Activated T-helper 9 cell treated with anti-CD3 and anti-CD28 coated beads, Interleukin-2, amount 50 U/mL, for 16 hours (primary cell): Measurements from ENCODE around the gene PNRC2.
A peak's percentile ranks its signal among the peaks of the same experiment; 100 is the strongest.

ENCODE experiments used
- DNase-seq: peaks from one replicate; pipeline ENCODE4 v3.0.0-alpha.2; 2020; ENCODE audit warnings: low read depth

PNRC2 gene, protein sequence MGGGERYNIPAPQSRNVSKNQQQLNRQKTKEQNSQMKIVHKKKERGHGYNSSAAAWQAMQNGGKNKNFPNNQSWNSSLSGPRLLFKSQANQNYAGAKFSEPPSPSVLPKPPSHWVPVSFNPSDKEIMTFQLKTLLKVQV

DNA sequence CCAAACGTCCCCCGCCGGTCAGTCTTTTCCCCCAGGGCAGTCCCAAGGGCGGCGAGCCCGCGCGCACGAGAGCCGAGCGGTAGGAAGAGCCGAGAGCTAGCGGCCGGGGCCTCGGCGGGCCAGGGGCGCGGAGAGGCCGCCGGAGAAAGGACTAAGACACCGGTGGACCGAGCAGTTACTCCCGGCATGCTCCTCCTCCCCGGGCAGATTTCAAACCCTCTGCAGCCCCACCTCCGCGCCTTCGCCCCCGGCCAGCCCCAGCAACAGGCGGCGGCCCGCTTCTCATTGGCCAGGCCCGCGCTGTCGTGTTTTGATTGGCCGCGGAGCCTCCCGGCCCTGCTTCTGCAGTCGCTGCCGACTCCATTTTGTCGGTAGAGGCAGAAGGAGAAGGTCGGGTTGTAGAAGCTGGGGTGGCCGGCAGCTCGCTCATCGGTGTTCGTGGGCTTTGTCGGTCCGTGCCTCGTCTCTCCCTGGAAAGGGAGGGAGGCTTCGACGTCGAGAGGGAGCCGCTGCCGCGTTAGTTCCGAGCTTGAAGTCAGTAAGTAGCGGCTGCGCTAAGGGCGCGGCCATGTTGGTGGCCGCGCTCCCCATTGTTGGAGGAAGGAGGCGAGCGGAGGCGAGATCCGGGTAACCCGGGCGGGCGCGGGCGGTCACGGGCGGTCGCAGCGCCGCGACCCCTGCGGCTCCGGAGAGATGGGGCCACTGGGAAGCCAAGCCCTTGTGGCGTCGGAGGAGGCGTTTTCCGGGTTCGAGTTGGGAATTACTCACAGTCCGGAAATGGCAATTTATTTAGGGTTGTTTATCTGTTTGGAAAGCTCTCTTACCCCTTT lies at the start of gene PNRC2:
TSS of gene PNRC2 (plus strand) at position 368 of the 830 bp plus-strand sequence. CDS start 1,630 bp downstream, outside the sequence.
- peak; percentile 94 for DNase-seq

DNA sequence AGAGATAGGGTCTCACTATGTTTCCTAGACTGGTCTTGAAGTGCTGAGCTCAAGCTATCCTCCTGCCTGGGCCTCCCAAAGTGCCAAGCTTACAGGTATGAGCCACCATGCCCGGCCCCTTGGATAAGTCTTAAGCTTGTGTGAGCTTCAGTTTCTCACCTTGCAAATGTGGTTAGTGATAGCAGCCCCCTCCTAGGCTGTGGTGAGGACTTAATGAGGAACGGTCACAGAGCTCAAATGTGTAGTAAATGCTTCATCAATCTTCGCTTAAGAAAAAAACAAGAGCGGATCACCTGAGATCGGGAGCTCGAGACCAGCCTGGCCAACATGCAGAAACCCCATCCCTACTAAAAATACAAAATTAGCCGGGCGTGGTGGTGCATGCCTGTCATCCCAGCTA lies 49.5 kb upstream of the PNRC2 start:
- no peak for DNase-seq

- no peak for DNase-seq
Observed at GRCh38 chr1:23910553-23911246, 48.9 kb upstream of the PNRC2 start.

- no peak for DNase-seq
Observed at GRCh38 chr1:23911921-23912320, 47.7 kb upstream of the PNRC2 start.

GRCh38 chr1:23913212-23913880 lies 46.3 kb upstream of the PNRC2 start, which contains the start of gene CNR2:
TSS of gene CNR2 (minus strand) at chr1:23913362. CDS start at chr1:23875617, 37,745 bp downstream.
- DNase-seq, result no peak

DNA sequence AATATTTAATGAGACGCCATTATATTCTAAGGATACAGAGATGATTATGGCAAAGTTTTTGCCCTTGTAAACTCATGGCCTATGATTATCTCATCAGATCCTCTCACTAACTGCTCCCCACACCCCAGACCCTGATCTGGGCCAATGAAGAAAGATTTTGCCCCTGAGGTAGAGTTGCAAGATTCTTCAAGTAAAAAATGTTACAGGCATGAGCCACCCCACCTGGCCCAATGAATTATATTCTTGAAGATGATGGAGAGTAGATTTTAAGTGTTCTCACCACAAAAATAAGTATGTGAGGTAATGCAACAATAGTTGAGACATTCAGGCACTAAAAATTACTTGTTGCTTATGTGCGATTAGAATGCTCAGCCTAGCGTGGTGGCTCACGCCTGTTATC lies 44.7 kb upstream of the PNRC2 start:
- no peak for DNase-seq

DNA sequence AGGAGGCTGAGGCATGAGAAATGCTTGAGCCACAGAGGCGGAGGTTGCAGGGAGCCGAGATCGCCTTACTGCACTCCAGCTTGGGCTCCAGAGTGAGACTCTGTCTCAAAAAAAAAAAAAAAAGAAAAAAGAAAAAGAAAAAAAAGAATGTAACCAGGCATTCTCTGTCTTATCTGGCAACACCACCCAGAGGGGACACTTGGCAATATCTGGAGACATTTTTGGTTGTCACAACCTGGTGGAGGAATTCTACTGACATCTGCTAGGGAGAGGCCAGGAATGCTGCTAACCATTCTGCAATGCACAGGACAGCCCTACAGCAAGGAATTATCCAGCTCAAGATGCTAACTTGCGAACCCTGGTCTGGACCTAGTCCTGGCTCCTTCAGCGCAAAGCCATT lies 44.2 kb upstream of the PNRC2 start:
- no peak for DNase-seq

DNA sequence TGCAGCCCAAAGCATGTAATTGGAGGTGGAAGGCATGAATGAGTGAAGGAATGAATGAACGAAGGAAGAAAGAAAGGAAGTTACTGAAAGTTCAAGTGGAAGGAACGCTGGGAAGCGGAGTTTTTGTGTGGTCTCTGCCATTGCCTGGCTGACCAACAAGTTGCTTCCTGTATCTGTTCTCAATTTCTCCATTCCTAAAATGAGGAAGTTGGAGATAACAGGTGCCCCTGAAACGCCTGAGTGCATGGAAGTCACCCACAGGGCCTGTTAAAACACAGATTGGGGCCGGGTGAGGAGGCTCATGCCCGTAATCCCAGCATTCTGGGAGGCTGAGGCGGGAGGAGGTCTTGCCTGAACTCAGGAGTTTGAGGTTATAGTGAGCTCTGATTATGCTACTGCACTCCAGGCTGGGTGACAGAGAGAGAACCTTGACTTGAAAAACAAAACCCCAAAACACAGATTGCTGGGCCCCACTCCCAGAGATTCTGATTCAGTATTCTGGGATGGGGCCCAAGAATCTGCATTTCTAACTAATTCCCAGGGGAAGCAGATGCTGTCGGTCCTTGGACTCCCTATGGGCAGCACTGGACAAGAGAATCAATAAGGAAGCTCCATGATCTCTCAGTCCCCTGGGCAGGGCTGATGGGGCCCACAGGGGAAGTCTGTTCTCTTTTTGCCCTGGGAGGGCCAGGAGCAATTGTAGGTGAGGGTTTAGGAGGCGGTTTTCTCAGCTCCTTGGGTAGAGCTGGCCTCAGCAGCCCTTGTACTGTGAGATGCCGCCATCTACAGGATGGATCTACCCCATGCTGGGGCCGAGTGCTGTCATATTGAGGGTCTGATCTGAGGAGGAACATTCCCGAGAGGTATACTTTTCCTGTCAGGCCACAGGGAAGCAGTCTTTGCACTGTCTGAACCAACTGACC lies 43.2 kb upstream of the PNRC2 start:
- DNase-seq, result no peak

DNA sequence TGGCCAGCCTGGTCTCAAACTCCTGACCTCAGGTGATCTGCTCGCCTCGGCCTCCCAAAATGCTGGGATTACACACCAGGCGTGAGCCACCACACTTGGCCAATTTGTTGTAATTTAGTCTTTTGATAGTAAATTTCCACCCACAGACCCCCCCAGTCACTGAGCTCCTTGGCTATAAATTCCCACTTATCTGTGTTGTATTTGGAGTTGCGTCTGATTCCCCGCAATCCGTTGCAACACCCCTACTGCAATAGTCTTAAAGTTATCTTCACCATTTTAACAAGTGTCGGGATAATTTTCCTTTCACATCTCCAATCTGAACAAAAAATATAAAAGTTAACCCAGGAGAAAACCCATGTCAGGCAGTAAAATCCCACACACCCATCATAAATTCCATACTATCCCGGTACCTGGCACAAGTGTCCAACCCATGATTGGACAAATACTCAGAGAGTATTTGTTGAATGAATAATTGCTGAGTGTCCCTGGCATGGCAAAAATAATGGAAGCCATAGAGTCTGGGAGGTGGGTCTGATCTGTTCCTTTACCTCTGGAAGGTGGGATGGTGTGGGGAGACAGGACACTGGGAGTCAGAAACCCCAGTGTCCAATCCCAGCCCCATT lies 37.2 kb upstream of the PNRC2 start:
- no peak for DNase-seq

DNA sequence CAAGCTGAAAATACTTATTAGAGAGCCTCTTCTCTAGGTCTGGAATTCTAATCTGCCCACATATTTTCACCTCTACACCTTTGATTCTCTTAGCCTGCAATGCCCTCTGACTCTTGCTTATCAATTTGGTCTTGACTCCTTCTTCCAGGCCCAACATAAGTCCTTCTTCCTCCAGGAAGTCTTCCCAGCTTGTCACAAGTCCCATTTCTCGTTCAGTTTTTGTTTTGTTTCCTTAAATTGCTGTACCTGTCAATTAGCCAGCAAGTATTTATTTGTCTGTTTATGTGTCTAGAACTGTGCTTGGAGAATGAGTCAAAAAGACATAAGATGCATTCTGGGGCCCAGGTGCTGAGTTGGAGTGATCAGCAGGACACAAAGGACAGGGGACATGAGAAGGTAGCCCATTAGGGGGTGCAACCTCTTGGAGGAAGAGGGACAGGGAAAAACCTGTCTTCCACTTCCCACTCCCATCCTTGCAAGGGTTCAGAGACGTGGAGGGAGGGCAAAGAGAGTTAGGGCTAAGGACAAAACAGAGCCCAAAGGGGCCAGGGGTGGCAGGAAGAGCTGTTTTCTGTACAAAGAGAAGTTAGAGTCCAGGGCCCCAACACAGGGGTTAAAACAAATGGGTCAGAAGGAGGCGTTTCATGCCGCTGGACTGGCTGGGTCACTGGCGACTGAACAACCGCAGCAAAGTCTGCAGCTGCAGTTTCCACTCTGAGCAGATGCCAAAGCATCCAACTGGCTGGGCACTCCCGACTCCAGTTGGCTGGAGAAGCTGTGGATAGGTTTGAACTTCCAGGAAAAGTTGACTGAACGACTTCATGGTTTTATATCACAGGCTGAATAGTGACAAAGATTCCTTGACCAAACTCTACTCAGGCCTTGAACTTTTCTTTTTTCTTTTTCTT lies 35.8 kb upstream of the PNRC2 start:
- no peak for DNase-seq

GRCh38 chr1:23924601-23925000 lies 35.0 kb upstream of the PNRC2 start:
- DNase-seq, result no peak

- DNase-seq, result no peak
Observed at GRCh38 chr1:23925279-23925678, 34.3 kb upstream of the PNRC2 start.

DNA sequence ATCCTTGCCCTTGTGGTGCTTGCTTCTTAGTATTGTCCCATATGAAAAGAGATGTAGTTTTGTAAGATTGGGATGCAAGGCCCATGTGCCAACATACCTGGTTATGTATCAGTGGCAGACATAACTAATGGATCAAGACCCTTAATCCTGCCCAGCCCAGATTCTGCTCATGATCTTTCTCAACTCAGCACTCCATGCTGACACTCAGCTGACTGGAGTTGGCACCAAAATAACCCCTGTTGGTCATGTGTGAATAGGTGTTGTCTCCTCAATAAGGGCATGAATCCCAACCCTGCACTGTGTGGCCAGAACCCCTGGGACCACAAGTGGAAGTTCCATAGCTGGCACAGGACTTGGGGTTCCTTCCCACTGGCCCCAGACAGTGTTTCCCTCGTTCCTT lies 32.5 kb upstream of the PNRC2 start:
- no peak for DNase-seq

DNA sequence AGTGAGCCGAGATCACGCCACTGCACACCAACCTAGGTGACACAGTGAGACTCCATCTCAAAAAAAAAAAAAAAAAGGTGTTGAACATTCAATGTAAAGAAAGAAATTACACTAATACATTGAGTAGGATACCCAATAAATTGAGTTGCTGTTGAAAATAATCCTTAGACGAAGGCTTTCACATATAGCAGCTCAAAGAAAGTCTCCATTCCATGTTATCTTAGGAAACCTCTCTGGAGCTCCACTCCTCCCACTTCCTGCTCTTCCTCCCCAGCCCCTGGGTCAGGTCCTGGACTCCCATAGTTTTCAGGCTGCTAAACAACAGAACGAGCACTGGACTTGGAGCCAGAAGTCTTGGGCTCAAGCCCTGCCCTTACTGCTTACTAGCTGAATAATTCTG lies 30.8 kb upstream of the PNRC2 start:
- no peak for DNase-seq

DNA sequence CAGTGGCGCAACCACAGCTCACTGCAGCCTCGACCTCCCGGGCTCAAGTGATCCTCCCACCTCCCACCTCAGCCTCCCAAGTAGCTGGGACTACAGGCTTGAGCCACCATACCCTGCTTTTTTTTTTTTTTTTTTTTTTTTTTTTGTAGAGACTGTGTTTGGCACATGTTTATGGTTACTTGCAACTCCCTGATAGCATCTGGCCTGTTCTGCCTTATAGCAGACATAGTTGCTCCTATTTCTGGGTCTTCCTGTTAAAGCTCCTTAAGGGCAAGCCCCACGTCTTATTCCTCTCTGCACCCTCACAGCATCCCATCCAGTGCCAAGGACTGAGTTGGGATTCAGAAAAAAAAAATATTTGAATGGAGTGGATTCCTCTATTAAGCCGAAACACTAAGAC lies 29.4 kb upstream of the PNRC2 start:
- DNase-seq, result no peak

DNA sequence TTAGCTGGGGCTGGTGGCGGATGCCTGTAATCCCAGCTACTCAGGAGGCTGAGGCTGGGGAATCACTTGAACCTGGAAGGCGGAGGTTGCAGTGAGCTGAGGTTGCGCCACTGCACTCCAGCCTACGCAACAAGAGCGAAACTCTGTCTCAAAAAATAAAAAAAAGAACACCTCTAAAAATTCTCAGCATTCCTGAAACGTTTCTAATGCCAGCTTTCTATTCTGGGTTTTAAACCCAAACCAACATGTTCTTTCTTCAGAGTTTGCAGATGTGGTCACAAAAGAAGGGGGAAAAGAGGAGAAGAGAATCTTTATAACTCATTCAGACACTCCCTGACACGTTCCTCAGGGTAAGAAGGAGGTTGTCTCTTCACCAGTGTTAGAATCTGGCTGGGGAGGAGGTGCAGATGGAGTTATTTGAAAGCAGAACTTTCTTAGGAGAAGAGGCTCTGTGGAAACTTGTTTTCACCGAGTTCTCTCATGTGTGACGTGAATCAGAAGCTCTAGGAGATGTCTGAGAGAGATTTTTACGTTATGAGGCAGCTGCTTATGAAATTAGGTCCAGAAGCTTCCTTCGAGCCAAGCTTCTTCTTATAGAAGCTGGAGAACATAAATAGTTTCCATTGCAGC lies 28.7 kb upstream of the PNRC2 start:
- DNase-seq, result no peak

GRCh38 chr1:23931491-23931880 lies 28.1 kb upstream of the PNRC2 start:
- no peak for DNase-seq

DNA sequence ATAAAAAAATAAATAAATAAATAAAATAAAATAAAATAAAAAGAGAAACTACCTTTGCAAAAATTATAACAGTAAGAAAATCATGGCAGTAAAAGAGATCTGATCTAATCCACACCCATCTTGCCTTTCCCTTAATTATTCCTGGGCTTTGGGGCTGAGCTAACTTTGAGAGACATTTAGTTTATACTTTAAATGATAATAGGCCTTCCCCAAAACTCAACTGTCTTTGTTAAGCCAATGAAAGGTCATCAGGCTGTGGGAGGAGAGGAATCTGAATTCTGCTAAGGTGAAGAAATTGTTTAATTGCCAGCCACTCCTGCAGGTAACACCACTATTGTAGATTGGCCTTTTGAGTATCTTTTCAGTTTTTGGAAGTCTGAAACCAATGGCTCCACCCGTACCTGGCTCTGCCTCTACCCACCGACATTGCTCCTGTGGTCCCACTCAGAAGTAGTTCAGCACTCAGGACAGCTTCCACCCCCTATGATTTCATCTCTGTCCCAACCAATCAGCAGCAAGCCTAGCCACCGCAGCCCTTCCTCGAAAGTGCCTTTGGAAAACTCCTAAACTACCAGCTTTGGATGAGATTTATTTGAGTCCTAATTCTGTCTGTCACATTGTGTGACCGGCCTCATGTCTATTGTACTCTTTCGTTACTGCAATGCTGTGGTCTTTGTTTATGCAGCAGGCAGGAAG lies 23.0 kb upstream of the PNRC2 start:
- no peak for DNase-seq

GRCh38 chr1:23947366-23947765 lies 12.3 kb upstream of the PNRC2 start:
- no peak for DNase-seq
